TTC549 (cell line): Measurements from ENCODE around the gene SYT12.

ENCODE experiments used
- FAIRE-seq: peaks from 2 replicates; lab custom pipeline; 2012; peaks lifted over from hg19 to GRCh38; lab: Jason Lieb, UNC

SYT12 gene

GRCh38 chr11:67056267-67057204 lies 33.6 kb downstream of the SYT12 start, which contains the start of gene RHOD:
Gene RHOD, plus strand, starts transcription at chr11:67056847. Its CDS starts 56 bp downstream, at chr11:67056903.
- FAIRE-seq = no peak

GRCh38 chr11:67057205-67057672 lies 34.3 kb downstream of the SYT12 start:
- no peak for FAIRE-seq

- no peak for FAIRE-seq
Observed at GRCh38 chr11:67058506-67058905, 35.6 kb downstream of the SYT12 start.

GRCh38 chr11:67059671-67060070 lies 36.7 kb downstream of the SYT12 start:
- FAIRE-seq = no peak

DNA sequence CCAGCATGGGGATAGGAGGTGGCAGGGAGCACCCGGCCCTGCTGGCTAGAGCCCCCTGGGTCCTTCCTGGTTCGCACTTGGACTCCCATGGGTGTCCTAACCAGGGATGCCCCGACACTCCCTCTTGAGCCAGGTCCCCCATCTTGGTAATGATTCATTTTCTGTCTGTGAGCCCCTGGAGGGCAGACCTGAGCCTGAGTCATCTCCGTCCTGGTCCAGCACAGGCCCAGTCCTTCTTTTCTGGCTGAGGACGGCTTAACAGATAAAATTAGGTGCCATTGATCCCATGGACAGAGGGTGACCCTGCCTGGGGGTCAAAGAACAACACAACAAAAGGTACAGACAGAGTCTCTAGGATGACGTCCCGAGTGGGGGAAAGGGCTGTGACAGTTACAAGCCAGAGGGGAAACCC lies 37.2 kb downstream of the SYT12 start:
- FAIRE-seq = no peak

DNA sequence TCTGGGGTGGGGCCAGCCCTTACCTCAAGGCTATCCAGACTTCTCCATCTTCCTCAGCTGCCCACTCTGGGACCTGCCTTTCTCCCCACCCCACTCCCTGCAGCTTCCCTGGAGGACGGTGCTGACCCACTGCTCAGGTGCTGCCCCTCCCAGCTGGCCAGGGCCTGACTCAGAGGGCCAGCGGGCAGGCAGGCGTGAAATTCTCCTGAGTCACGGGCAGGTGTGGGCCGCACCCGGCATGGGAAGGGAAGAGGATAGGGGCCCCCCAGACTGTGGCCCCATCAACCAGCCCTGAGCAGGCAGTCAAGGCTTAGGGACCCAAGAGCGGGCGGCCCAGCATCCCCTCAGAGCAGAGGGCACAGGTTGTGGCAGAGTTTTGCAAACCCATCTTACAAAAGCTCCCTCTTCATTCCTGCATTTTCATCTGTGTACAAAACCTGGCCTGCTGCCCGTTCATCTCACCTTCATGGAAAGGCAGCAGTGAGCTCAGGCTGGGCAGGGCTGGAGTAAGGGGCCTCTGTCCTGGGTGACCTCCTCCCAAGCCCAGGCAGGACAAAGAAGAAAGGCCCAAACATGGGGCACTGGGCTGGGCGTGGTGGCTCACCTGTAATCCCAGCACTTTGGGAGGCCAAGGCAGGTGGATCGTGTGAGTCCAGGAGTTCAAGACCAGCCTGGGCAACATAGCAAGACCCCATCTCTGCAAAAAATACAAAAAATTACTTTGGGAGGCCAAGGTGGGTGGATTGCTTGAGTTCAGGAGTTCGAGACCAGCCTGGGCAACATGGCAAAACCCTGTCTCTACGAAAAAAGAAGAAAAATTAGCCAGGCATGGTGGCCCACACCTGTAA lies 39.8 kb downstream of the SYT12 start:
- no peak for FAIRE-seq

DNA sequence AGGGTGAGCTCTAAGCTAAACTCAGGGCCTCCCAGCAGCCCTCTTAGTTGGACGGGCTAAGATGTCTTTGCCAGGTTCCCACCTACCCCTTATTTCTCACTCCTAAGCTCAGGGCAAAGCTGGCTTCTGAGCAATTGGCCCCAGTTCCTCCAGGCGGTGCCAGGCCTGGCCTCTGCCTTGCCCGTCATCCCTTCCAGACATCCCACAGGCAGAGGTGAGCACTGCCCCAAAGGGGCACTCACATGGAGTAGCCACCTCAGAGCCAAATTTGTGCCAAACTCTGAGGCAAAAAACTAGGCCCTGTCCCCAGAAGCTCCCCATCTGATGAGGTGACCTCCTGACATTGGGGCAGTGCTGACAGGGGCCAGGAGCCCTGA lies 43.4 kb downstream of the SYT12 start:
- no peak for FAIRE-seq

DNA sequence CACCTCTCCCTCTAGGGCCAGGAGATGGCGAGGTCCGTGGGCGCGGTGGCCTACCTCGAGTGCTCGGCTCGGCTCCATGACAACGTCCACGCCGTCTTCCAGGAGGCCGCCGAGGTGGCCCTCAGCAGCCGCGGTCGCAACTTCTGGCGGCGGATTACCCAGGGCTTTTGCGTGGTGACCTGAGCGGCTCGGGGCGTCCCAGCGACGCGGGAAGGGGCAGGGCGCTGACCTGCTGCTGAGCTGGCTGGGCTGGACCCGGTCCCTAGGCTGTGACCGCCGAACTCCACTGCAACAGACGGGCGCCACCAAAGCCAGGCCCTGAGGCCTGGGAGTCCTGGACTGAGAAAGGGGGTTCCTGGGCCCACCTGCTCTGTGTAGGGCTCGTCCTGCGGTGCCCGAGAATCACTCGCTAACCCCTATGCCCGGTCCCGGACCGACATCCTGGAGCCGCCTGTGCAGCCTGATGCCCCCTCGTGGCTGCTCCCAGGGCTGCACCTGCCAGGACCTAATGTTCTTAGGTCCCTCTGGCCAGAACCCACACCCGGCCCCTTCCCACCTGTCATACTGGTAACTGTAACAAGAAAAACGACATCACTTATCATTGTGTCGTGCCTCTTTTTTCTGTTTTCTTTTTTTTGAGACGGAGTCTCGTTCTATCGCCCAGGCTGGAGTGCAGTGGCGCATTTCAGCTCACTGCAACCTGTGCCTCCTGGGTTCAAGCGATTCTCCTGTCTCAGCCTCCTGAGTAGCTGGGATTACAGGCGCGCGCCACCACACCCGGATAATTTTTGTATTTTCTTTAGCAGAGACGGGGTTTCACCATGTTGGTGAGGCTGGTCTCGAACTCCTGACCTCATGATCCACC lies 48.7 kb downstream of the SYT12 start:
- FAIRE-seq = no peak

DNA sequence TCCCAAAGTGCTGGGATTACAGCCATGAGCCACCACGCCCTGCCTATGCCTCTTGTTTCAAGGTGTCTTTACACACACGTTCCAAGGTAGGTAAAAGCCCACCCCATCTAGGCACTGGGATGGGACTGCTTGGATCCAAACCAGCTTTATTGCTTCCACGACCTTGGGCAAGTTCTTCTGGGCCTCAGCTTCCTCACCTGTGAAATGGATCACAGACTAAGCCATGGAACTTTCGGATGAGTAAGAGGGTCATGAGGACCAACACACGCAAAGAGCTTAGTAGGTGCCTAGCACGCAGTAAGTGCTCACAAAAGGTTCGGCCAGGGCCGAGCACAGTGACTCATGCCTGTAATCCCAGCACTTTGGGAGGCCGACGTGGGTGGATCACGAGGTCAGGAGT lies 49.4 kb downstream of the SYT12 start:
- FAIRE-seq = no peak

DNA sequence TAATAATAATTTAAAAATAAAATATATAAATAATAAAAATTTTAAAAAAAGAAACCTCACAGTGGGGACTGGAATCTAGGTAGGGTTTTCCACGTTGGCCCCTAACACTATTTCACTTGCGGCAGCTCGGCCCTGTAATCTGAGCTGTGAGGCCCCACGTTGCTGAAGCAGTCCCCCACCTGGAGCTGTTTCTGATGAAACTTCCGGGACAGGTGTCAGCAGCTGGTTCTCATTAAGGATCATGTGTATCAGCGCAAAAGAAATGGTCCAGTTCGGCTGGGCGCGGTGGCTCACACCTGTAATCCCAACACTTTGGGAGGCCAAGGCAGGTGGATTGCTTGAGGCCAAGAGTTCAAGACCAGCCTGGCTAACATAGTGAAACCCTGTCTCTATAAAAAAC lies 51.0 kb downstream of the SYT12 start:
- no peak for FAIRE-seq

DNA sequence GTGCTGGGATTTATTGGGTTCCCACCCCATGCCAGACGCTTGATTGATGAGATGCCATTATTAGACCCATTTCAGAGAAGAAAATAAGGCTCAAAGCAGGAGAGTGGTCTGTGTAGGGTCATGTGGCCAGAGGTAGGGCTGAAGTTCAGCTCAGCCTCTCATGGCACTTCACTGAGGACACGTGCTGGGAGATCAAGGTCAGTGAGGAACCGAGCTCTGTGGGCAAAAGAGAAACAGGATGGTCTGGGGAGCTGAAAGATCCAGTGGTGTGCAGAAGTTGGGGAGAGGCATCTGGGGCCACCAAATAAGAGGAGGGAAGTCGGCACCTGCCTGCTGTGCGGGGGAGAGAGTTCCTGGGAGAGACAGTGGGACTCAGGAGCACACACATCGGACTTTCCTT lies 53.3 kb downstream of the SYT12 start:
- no peak for FAIRE-seq

GRCh38 chr11:67079065-67079705 lies 56.3 kb downstream of the SYT12 start:
- FAIRE-seq = no peak

- FAIRE-seq = no peak
Observed at GRCh38 chr11:67082071-67082791, 59.3 kb downstream of the SYT12 start.

DNA sequence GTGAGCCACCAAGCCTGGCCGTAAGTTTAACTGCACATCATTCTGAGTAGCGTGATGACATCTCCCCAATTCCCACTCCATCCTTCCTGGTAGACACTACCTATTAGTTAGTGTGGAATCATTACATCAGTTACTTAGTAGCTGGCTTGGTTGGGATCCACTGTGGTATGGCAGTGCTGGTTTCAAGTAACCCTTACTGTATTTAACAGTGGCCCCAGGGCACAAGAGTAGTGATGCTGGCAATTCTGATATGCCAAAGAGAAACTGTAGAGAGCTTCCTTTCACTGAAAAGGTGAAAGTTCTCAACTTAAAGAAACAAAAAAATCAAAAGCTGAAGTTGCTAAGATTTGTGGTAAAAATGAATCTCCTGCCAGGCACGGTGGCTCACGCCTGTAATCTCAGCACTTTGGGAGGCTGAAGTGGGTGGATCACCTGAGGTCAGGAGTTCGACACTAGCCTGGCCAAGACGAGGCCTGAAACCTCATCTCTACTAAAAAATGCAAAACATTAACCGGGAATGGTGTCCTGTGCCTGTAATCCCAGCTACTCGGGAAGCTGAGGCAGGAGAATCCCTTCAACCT lies 60.9 kb downstream of the SYT12 start:
- FAIRE-seq = no peak

DNA sequence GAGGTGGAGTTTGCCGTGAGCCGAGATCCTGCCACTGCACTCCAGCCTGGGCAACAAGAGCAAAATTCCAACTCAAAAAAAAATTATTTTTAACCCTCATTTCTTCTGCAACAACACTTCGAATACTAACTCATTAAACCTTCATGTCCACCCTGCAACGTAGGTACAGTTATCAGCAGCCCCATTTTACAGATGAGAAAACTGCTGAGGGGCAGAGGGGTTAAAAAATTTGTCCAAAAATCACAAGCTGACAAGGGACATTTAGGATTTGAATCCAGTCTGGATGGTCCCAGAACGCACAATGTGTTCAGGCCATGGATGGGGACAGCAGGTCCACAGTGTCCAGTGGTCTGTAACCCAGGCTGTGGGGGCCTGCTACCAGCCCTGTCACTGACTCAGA lies 62.7 kb downstream of the SYT12 start:
- FAIRE-seq = no peak

- no peak for FAIRE-seq
Observed at GRCh38 chr11:67090717-67091116, 67.8 kb downstream of the SYT12 start.

GRCh38 chr11:67095214-67095507 lies 72.2 kb downstream of the SYT12 start:
- no peak for FAIRE-seq

- FAIRE-seq = no peak
Observed at GRCh38 chr11:67098799-67099429, 76.0 kb downstream of the SYT12 start.

DNA sequence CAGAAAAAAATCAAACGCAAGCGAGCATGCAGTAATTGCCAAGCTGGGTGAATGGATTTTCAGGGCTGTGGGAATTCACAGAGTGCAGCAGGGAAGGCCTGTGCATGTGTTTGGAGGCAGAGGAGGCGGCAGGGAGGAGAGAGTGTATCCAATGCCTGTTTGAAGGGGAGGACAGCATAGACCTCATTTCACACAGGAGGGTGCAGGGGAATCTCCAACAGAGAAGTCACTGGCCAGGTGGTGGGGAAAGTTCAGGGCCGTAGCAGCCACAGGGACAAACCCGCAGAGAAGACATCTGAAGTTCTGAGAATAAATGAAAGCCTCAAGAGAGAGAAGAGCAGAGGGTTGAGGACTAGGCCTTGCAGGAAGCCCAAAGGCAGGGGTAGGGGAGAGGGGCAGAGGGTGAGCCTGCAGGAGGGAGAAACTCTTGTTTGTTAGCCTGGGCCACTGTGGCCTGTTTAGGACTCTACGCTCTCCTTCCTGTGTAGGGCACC lies 76.9 kb downstream of the SYT12 start:
- no peak for FAIRE-seq
